GM18502 (cell line): Measurements from ENCODE around the gene CTDSP2.
A peak's percentile ranks its signal among the peaks of the same experiment; 100 is the strongest.
"Not testable (repeated sequence)": the region's sequence is repeated elsewhere in the genome, so short reads cannot be mapped to it uniquely, and the experiment has no call there.

Experiments
- ATAC-seq: cut with Tn5 transposase; IDR thresholded peaks from one replicate; pipeline ENCODE4 v1.9.1; 2021; ENCODE audit warnings: mild to moderate bottlenecking; ENCODE audit not compliant: unreplicated experiment, poor library complexity

The CTDSP2 gene

GRCh38 chr12:57882575-57882974 is 36.0 kb upstream of the CTDSP2 start:
- ATAC-seq, result no peak

GRCh38 chr12:57881475-57881874 is 34.9 kb upstream of the CTDSP2 start:
- no peak for ATAC-seq

GRCh38 chr12:57881035-57881434 is 34.5 kb upstream of the CTDSP2 start:
- ATAC-seq, result not testable (repeated sequence)

GRCh38 chr12:57877876-57878275 is 31.3 kb upstream of the CTDSP2 start:
- ATAC-seq, result no peak

- ATAC-seq, result no peak
Measured at GRCh38 chr12:57875753-57876547, 29.4 kb upstream of the CTDSP2 start.

- ATAC-seq, result no peak
Measured at GRCh38 chr12:57874166-57875108, 27.9 kb upstream of the CTDSP2 start.

GRCh38 chr12:57872362-57872761 is 25.8 kb upstream of the CTDSP2 start:
- no peak for ATAC-seq

- no peak for ATAC-seq
Measured at GRCh38 chr12:57869927-57870318, 23.4 kb upstream of the CTDSP2 start.

GRCh38 chr12:57869298-57869926 is 22.9 kb upstream of the CTDSP2 start:
- no peak for ATAC-seq

- no peak for ATAC-seq
Measured at GRCh38 chr12:57868851-57869268, 22.3 kb upstream of the CTDSP2 start.

- ATAC-seq, result no peak
Measured at GRCh38 chr12:57868221-57868620, 21.7 kb upstream of the CTDSP2 start.

GRCh38 chr12:57866308-57867019 is 19.9 kb upstream of the CTDSP2 start:
- no peak for ATAC-seq

- peak; percentile 81 for ATAC-seq
Measured at GRCh38 chr12:57865084-57865751, 18.7 kb upstream of the CTDSP2 start.

- no peak for ATAC-seq
Measured at GRCh38 chr12:57864442-57865083, 18.0 kb upstream of the CTDSP2 start.

GRCh38 chr12:57863676-57864075 is 17.1 kb upstream of the CTDSP2 start:
- no peak for ATAC-seq

- ATAC-seq, result no peak
Measured at GRCh38 chr12:57861967-57862366, 15.4 kb upstream of the CTDSP2 start.

GRCh38 chr12:57860883-57861282 is 14.4 kb upstream of the CTDSP2 start:
- ATAC-seq, result not testable (repeated sequence)

- ATAC-seq, result no peak
Measured at GRCh38 chr12:57859121-57859520, 12.6 kb upstream of the CTDSP2 start.

- ATAC-seq, result not testable (repeated sequence)
Measured at GRCh38 chr12:57858123-57858522, 11.6 kb upstream of the CTDSP2 start.
